Activated T-cell treated with anti-CD3 and anti-CD28 coated beads, Interleukin-2, amount 50 U/mL, for 72 hours (primary cell): Measurements from ENCODE around the gene ZNF507. TPM values are rescaled to one million over a fixed set of nuclear protein-coding genes. Genes with fewer than 3 reads are reported as not detected.

Experiments
- ATAC-seq, 2 donors: fragments of 150-1000 bp; cut with Tn5 transposase; replicated peaks in 1 of 2; 2 replicates each; pipeline ENCODE4 v1.10.0; 2021; ENCODE audit warnings: moderate library complexity in 2 of 2, mild to moderate bottlenecking in 1 of 2
- DNase-seq, 2 donors: peaks; one replicate each; pipeline ENCODE4 v3.0.0; 2021 to 2022; ENCODE audit warnings: mixed read lengths in 1 of 2
- H3K27ac Mint-ChIP-seq: one replicate; pipeline ENCODE4 v1.8.0; 2022; ENCODE audit warnings: mild to moderate bottlenecking, moderate library complexity, mixed read lengths
- H3K27me3 Mint-ChIP-seq: one replicate; pipeline ENCODE4 v1.8.0; 2022; ENCODE audit warnings: low read depth, mixed read lengths
- H3K36me3 Mint-ChIP-seq, 2 donors: one replicate each; pipeline ENCODE4 v1.8.0; 2022; ENCODE audit warnings: mixed read lengths in 2 of 2, mild to moderate bottlenecking in 1 of 2; ENCODE audit not compliant: insufficient read depth in 2 of 2
- H3K4me1 Mint-ChIP-seq: one replicate; pipeline ENCODE4 v1.8.0; 2022; ENCODE audit warnings: low read depth, mixed read lengths
- H3K4me3 Mint-ChIP-seq, 2 donors: one replicate each; pipeline ENCODE4 v1.8.0; 2022; ENCODE audit warnings: mild to moderate bottlenecking in 2 of 2, mixed read lengths in 2 of 2, moderate library complexity in 2 of 2
- H3K9me3 Mint-ChIP-seq, 2 donors: one replicate each; pipeline ENCODE4 v1.8.0; 2022; ENCODE audit warnings: mixed read lengths in 2 of 2
- total RNA-seq, 2 donors: library from RNA; stranded (reverse); gene quantifications; one replicate each; pipeline ENCODE4 v1.2.3, GENCODE V29; 2022

Gene ZNF507
- total RNA-seq: 10 to 100 TPM; 22.3 to 26.2 TPM

- peak within 1 kb of the TSS; percentile 95 to 98 for H3K4me3 Mint-ChIP-seq
- H3K4me1 Mint-ChIP-seq: peaks cover 39% of the 10 kb centered on the region
- H3K9me3 Mint-ChIP-seq: no peaks in the 10 kb centered on the region
- peak; percentile 87 to 89 for ATAC-seq
- H3K27me3 Mint-ChIP-seq: no peaks in the 10 kb centered on the region
- peak within 1 kb of the TSS; percentile 99 for H3K27ac Mint-ChIP-seq
- DNase-seq: peak; percentile 88 to 90
- peaks cover 5 to 23% of the 10 kb centered on the region in 2 donors for H3K36me3 Mint-ChIP-seq
Observed at GRCh38 chr19:32345261-32346207, at the start of gene ZNF507. TSS of gene ZNF507 (plus strand) at chr19:32345610. CDS start at chr19:32352831, 7,221 bp downstream.

- no peaks in the 10 kb centered on the region for H3K27me3 Mint-ChIP-seq
- ATAC-seq (no peak), DNase-seq (no peak)
- peaks cover 0 to 2% of the 10 kb centered on the region in 2 donors for H3K9me3 Mint-ChIP-seq
- no peak overlapping the region for H3K4me3 Mint-ChIP-seq
- no peak overlapping the region for H3K27ac Mint-ChIP-seq
- H3K36me3 Mint-ChIP-seq: no peaks in the 10 kb centered on the region
- no peaks in the 10 kb centered on the region for H3K4me1 Mint-ChIP-seq
Observed at GRCh38 chr19:32296694-32297093, 48.7 kb upstream of the ZNF507 start.

- ATAC-seq (no peak), DNase-seq (no peak)
- Mint-ChIP-seq H3K4me3 (no peak overlapping the region), H3K9me3 (peaks cover 6 to 12% of the 10 kb centered on the region in 2 donors), H3K4me1 (no peaks in the 10 kb centered on the region), H3K36me3 (peaks cover 4 to 8% of the 10 kb centered on the region in 2 donors), H3K27ac (no peak overlapping the region), H3K27me3 (no peaks in the 10 kb centered on the region)
Observed at GRCh38 chr19:32302778-32303177, 42.6 kb upstream of the ZNF507 start.

GRCh38 chr19:32303193-32303592 lies 42.2 kb upstream of the ZNF507 start:
- Mint-ChIP-seq H3K36me3 (peaks cover 4 to 8% of the 10 kb centered on the region in 2 donors), H3K4me1 (no peaks in the 10 kb centered on the region), H3K27me3 (no peaks in the 10 kb centered on the region), H3K27ac (no peak overlapping the region), H3K4me3 (no peak overlapping the region), H3K9me3 (peaks cover 6 to 12% of the 10 kb centered on the region in 2 donors)
- ATAC-seq: no peak
- no peak for DNase-seq

GRCh38 chr19:32307591-32307990 lies 37.8 kb upstream of the ZNF507 start:
- H3K36me3 Mint-ChIP-seq: peaks cover 4 to 8% of the 10 kb centered on the region in 2 donors
- no peak overlapping the region for H3K4me3 Mint-ChIP-seq
- no peak for ATAC-seq
- DNase-seq: no peak
- no peak overlapping the region for H3K27ac Mint-ChIP-seq
- H3K4me1 Mint-ChIP-seq: no peaks in the 10 kb centered on the region
- H3K9me3 Mint-ChIP-seq: peaks cover 6 to 12% of the 10 kb centered on the region in 2 donors
- peaks cover 5% of the 10 kb centered on the region for H3K27me3 Mint-ChIP-seq

GRCh38 chr19:32308431-32309077 lies 36.9 kb upstream of the ZNF507 start:
- peaks cover 2 to 6% of the 10 kb centered on the region in 2 donors for H3K9me3 Mint-ChIP-seq
- no peak overlapping the region for H3K4me3 Mint-ChIP-seq
- peaks cover 0 to 3% of the 10 kb centered on the region in 2 donors for H3K36me3 Mint-ChIP-seq
- no peak for ATAC-seq
- no peaks in the 10 kb centered on the region for H3K4me1 Mint-ChIP-seq
- no peak for DNase-seq
- H3K27ac Mint-ChIP-seq: no peak overlapping the region
- peaks cover 5% of the 10 kb centered on the region for H3K27me3 Mint-ChIP-seq

GRCh38 chr19:32309711-32310390 lies 35.6 kb upstream of the ZNF507 start:
- DNase-seq (no peak), ATAC-seq (no peak)
- Mint-ChIP-seq H3K9me3 (no peaks in the 10 kb centered on the region), H3K36me3 (no peaks in the 10 kb centered on the region), H3K27ac (no peak overlapping the region), H3K4me1 (no peaks in the 10 kb centered on the region), H3K27me3 (peaks cover 5% of the 10 kb centered on the region), H3K4me3 (no peak overlapping the region)

- Mint-ChIP-seq H3K4me1 (no peaks in the 10 kb centered on the region), H3K4me3 (no peak overlapping the region), H3K36me3 (no peaks in the 10 kb centered on the region), H3K27me3 (peaks cover 5% of the 10 kb centered on the region), H3K27ac (no peak overlapping the region), H3K9me3 (no peaks in the 10 kb centered on the region)
- no peak for ATAC-seq
- no peak for DNase-seq
Observed at GRCh38 chr19:32311371-32311770, 34.0 kb upstream of the ZNF507 start.

GRCh38 chr19:32313569-32314265 lies 31.7 kb upstream of the ZNF507 start:
- DNase-seq: no peak
- Mint-ChIP-seq H3K27me3 (peaks cover 5% of the 10 kb centered on the region), H3K27ac (no peak overlapping the region), H3K4me3 (no peak overlapping the region), H3K4me1 (no peaks in the 10 kb centered on the region), H3K9me3 (no peaks in the 10 kb centered on the region), H3K36me3 (no peaks in the 10 kb centered on the region)
- ATAC-seq: no peak

- no peak for DNase-seq
- peaks cover 6% of the 10 kb centered on the region for H3K27me3 Mint-ChIP-seq
- H3K27ac Mint-ChIP-seq: no peak overlapping the region
- H3K4me3 Mint-ChIP-seq: no peak overlapping the region
- H3K4me1 Mint-ChIP-seq: no peaks in the 10 kb centered on the region
- H3K36me3 Mint-ChIP-seq: no peaks in the 10 kb centered on the region
- no peaks in the 10 kb centered on the region for H3K9me3 Mint-ChIP-seq
- ATAC-seq: no peak
Observed at GRCh38 chr19:32316034-32316433, 29.4 kb upstream of the ZNF507 start.

GRCh38 chr19:32317086-32317485 lies 28.3 kb upstream of the ZNF507 start:
- Mint-ChIP-seq H3K9me3 (no peaks in the 10 kb centered on the region), H3K4me1 (no peaks in the 10 kb centered on the region), H3K27me3 (peaks cover 6% of the 10 kb centered on the region), H3K4me3 (no peak overlapping the region), H3K27ac (no peak overlapping the region), H3K36me3 (no peaks in the 10 kb centered on the region)
- ATAC-seq (no peak), DNase-seq (no peak)

- Mint-ChIP-seq H3K36me3 (no peaks in the 10 kb centered on the region), H3K9me3 (no peaks in the 10 kb centered on the region), H3K4me1 (no peaks in the 10 kb centered on the region), H3K27me3 (peaks cover 6% of the 10 kb centered on the region), H3K4me3 (no peak overlapping the region), H3K27ac (no peak overlapping the region)
- ATAC-seq: no peak
- DNase-seq: no peak
Observed at GRCh38 chr19:32318884-32319520, 26.4 kb upstream of the ZNF507 start.
